Measurements from ENCODE around the gene FBXO48.
"Not testable (repeated sequence)": the region's sequence is repeated elsewhere in the genome, so short reads cannot be mapped to it uniquely, and the experiment has no call there.

The FBXO48 gene

DNA sequence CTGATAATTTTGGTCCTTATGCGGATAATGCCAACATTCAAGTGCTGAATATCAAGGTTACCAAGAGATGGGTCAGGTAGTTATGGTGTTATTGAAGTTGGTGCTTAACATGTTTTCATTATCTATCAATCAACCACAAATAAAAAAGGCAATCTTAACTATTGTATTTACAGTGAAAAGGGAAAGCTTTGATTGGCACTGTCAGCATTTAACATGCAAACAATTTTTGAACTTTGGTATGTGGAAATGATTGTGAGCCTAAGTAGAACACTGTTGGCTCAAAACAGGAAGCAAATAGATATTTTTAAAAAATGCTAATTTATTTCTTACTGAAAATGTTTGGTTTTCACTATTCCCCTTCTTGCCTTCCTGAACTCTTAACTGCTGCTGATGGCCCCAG lies 22.2 kb upstream of the FBXO48 start:
- H3K9me3 ChIP-seq (ENCODE audit: control insufficient read depth, low read depth, low read length) = no peaks in the 10 kb centered on the region
- no peaks in the 10 kb centered on the region for H3K36me3 ChIP-seq (ENCODE audit: control insufficient read depth, low read depth, low read length)
- no peak overlapping the region for H3K9ac ChIP-seq (ENCODE audit: low read length)
- no peak overlapping the region for H3K27ac ChIP-seq (ENCODE audit: low read length)
- H3K4me3 ChIP-seq (ENCODE audit: low read length) = no peak overlapping the region
- no peaks in the 10 kb centered on the region for H3K4me1 ChIP-seq (ENCODE audit: control insufficient read depth, low read depth, low read length)
- H3K27me3 ChIP-seq (ENCODE audit: control insufficient read depth, insufficient read depth, low read length) = no peaks in the 10 kb centered on the region

DNA sequence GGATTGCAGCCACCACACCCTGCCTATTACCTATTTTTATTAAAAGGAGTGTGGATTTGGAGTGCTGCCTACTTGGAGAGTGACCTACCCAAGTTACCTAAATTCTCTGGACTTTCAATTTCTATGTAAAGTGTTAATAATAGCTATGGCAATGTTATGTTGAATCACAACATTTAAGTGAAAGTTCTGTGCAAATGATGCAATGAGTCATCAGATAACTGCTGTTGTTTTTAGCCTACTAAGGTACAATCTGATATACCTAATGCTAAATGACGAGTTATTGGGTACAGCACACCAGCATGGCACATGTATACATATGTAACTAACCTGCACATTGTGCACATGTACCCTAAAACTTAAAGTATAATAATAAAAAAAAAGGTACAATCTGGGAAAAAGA lies 21.5 kb upstream of the FBXO48 start:
- not testable (repeated sequence) for H3K27me3 ChIP-seq (ENCODE audit: control insufficient read depth, insufficient read depth, low read length); H3K9me3 ChIP-seq (ENCODE audit: control insufficient read depth, low read depth, low read length); H3K9ac ChIP-seq (ENCODE audit: low read length); H3K36me3 ChIP-seq (ENCODE audit: control insufficient read depth, low read depth, low read length); H3K4me1 ChIP-seq (ENCODE audit: control insufficient read depth, low read depth, low read length); H3K27ac ChIP-seq (ENCODE audit: low read length); H3K4me3 ChIP-seq (ENCODE audit: low read length)

DNA sequence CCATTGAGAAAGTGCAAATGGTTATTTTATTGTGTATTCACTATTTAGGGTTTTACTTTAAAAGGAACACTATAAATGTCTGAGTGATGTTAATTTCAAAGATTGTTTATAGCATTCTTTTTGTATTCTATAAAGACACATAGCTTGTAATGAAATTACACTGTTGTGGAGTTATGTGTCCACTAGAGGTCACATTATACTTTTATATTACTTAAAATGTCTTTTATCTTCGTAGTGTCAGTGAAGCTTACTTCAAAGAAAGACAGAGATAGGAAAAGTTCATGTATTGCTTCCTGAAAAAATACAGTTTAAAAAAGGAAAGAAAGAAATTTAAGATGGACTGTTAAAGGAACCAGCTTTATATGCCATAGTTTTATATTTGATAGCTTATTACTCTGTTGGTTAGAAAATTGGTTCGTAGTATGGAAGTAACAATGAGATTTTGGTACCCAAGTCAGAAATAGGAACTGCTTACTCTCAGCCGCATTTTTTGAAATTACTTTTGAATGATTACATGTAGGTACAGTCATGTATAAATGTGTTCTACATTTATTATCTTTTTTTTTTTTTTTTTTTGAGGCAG lies 20.8 kb upstream of the FBXO48 start:
- Histone ChIP-seq H3K4me1 (ENCODE audit: control insufficient read depth, low read depth, low read length) (no peaks in the 10 kb centered on the region), H3K9ac (ENCODE audit: low read length) (no peak overlapping the region), H3K4me3 (ENCODE audit: low read length) (no peak overlapping the region), H3K27me3 (ENCODE audit: control insufficient read depth, insufficient read depth, low read length) (no peaks in the 10 kb centered on the region), H3K36me3 (ENCODE audit: control insufficient read depth, low read depth, low read length) (no peaks in the 10 kb centered on the region), H3K9me3 (ENCODE audit: control insufficient read depth, low read depth, low read length) (no peaks in the 10 kb centered on the region), H3K27ac (ENCODE audit: low read length) (no peak overlapping the region)

DNA sequence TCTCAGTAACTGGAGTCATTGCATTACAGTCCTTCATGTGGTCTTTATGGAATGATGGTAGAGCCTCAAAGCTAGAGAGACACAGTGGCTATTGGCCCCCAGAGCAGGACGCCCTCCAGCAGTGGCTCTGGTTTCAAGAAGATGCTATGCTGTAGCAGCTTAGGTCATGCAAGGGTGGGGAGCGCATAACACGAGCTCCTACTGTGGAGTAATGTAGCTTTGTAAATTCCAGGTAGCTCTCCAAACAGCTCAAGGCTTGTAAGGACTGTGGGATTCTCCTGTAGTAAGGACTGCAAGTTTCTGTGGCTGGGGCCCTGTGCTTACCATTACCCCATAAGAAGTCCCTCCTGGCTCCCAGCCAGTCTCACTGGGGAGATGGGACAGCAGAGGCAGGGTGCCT lies 15.9 kb upstream of the FBXO48 start:
- H3K27me3 ChIP-seq (ENCODE audit: control insufficient read depth, insufficient read depth, low read length) = no peaks in the 10 kb centered on the region
- H3K9me3 ChIP-seq (ENCODE audit: control insufficient read depth, low read depth, low read length) = no peaks in the 10 kb centered on the region
- H3K4me3 ChIP-seq (ENCODE audit: low read length) = no peak overlapping the region
- no peak overlapping the region for H3K27ac ChIP-seq (ENCODE audit: low read length)
- H3K4me1 ChIP-seq (ENCODE audit: control insufficient read depth, low read depth, low read length) = no peaks in the 10 kb centered on the region
- H3K36me3 ChIP-seq (ENCODE audit: control insufficient read depth, low read depth, low read length) = no peaks in the 10 kb centered on the region
- H3K9ac ChIP-seq (ENCODE audit: low read length) = no peak overlapping the region

DNA sequence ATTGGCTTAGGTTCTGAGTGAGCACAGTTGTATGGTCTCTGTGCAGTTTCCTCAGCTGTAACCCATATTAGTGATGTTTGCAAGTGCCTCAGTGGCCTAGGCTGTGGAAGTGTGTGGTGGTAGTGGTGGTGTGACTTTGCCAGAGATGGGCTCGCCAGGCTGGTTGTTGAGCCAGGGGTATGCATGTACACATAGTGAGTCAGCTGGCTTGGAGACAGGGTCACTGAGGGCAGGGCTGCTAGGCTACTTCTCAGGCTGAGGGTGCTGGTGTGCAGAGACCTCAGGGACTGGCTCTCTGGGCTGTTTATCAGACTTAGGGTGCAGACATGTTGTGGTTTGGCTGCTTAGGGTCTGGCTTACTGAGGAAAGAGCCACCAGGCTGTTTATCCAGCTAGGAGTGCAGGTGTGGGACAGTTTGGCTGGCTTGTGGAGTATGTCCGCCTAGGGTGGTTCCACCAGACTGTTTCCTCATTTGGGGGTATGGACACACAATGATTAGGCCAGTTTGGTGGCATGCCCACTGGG lies 15.3 kb upstream of the FBXO48 start:
- no peaks in the 10 kb centered on the region for H3K4me1 ChIP-seq (ENCODE audit: control insufficient read depth, low read depth, low read length)
- no peaks in the 10 kb centered on the region for H3K27me3 ChIP-seq (ENCODE audit: control insufficient read depth, insufficient read depth, low read length)
- H3K9me3 ChIP-seq (ENCODE audit: control insufficient read depth, low read depth, low read length) = no peaks in the 10 kb centered on the region
- no peak overlapping the region for H3K9ac ChIP-seq (ENCODE audit: low read length)
- H3K27ac ChIP-seq (ENCODE audit: low read length) = no peak overlapping the region
- no peak overlapping the region for H3K4me3 ChIP-seq (ENCODE audit: low read length)
- H3K36me3 ChIP-seq (ENCODE audit: control insufficient read depth, low read depth, low read length) = no peaks in the 10 kb centered on the region

DNA sequence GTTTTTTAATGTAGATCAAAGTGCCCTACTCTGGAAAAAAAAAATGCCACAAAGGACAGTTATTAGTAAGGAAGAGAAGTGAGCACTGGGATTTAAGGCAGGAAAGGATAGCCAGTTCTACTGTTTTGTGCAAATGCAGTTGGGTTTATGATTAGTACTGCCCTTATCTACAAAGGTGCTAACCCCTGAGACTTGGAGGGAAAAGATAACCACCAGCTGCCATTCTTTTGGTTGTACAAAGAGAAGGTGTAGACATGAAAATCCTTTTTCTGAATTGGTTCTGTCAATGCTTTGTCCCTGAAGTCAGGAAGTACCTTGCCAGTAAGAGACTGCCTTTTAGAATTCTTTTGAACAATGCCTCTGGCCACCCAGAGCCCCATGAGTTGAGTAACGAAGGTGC lies 11.6 kb upstream of the FBXO48 start:
- Histone ChIP-seq H3K4me1 (ENCODE audit: control insufficient read depth, low read depth, low read length) (no peaks in the 10 kb centered on the region), H3K36me3 (ENCODE audit: control insufficient read depth, low read depth, low read length) (no peaks in the 10 kb centered on the region), H3K27me3 (ENCODE audit: control insufficient read depth, insufficient read depth, low read length) (no peaks in the 10 kb centered on the region), H3K27ac (ENCODE audit: low read length) (no peak overlapping the region), H3K4me3 (ENCODE audit: low read length) (no peak overlapping the region), H3K9me3 (ENCODE audit: control insufficient read depth, low read depth, low read length) (no peaks in the 10 kb centered on the region), H3K9ac (ENCODE audit: low read length) (no peak overlapping the region)

DNA sequence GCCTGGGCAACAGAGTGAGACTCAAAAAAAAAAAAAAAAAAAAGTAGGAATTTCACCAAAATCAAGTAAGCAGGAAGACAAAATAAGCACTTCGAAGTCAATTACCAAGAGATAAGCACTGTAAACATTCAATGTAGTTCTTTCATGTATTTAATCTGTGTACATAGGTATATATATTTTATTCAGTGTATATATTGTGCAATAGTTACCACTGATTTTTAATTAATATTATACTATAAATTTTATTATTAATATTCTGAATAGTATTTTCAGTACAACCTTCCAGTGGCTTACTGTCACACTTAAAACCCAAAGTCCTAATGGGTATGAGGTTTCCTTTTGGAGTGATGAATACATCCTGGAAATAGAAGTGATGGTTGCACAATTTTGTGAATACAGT lies 9.4 kb upstream of the FBXO48 start:
- Histone ChIP-seq H3K27ac (ENCODE audit: low read length) (no peak overlapping the region), H3K4me3 (ENCODE audit: low read length) (no peak overlapping the region), H3K9me3 (ENCODE audit: control insufficient read depth, low read depth, low read length) (no peaks in the 10 kb centered on the region), H3K27me3 (ENCODE audit: control insufficient read depth, insufficient read depth, low read length) (no peaks in the 10 kb centered on the region), H3K9ac (ENCODE audit: low read length) (no peak overlapping the region), H3K4me1 (ENCODE audit: control insufficient read depth, low read depth, low read length) (no peaks in the 10 kb centered on the region), H3K36me3 (ENCODE audit: control insufficient read depth, low read depth, low read length) (no peaks in the 10 kb centered on the region)

DNA sequence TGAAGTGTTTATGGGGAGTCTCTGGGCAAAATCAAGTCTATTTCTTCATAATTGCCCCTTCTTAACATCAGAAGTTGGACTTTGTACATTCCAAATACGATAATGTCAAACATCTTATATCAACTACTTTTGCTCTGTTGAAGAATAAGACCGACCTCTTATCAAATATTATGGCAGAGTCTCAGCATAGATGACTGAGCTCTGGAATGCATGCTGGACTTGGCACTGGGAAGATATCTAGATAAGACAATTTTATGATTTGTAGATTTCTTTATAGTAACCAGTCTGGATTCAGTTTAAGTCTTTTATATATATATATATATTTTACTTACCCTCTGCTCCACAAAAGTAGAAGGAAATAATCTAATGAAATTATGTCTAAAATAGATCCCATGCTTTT lies 8.5 kb upstream of the FBXO48 start:
- Histone ChIP-seq H3K4me1 (ENCODE audit: control insufficient read depth, low read depth, low read length) (no peaks in the 10 kb centered on the region), H3K27me3 (ENCODE audit: control insufficient read depth, insufficient read depth, low read length) (no peaks in the 10 kb centered on the region), H3K36me3 (ENCODE audit: control insufficient read depth, low read depth, low read length) (no peaks in the 10 kb centered on the region), H3K9me3 (ENCODE audit: control insufficient read depth, low read depth, low read length) (no peaks in the 10 kb centered on the region), H3K9ac (ENCODE audit: low read length) (no peak overlapping the region), H3K4me3 (ENCODE audit: low read length) (no peak overlapping the region), H3K27ac (ENCODE audit: low read length) (no peak overlapping the region)

DNA sequence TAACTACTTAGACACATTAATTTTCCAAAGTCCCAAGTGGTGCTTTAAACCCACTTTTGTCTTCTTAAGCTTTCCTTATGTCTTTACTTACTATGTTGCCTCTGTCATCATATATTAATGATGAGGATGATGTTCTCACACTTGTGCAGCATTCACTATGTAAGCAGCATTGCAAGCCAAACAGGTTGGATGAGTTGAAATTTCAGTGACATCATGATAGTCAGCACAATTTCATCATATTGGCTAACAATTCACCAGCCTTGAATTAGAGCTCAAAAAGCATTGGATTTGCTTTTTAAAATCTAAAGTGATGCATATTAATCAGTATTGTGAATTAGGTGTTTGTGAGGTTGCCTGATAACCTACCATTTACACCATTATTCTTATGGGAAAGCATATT lies 8.0 kb upstream of the FBXO48 start:
- Histone ChIP-seq H3K27ac (ENCODE audit: low read length) (no peak overlapping the region), H3K9me3 (ENCODE audit: control insufficient read depth, low read depth, low read length) (no peaks in the 10 kb centered on the region), H3K36me3 (ENCODE audit: control insufficient read depth, low read depth, low read length) (no peaks in the 10 kb centered on the region), H3K4me3 (ENCODE audit: low read length) (no peak overlapping the region), H3K9ac (ENCODE audit: low read length) (no peak overlapping the region), H3K27me3 (ENCODE audit: control insufficient read depth, insufficient read depth, low read length) (no peaks in the 10 kb centered on the region), H3K4me1 (ENCODE audit: control insufficient read depth, low read depth, low read length) (no peaks in the 10 kb centered on the region)

DNA sequence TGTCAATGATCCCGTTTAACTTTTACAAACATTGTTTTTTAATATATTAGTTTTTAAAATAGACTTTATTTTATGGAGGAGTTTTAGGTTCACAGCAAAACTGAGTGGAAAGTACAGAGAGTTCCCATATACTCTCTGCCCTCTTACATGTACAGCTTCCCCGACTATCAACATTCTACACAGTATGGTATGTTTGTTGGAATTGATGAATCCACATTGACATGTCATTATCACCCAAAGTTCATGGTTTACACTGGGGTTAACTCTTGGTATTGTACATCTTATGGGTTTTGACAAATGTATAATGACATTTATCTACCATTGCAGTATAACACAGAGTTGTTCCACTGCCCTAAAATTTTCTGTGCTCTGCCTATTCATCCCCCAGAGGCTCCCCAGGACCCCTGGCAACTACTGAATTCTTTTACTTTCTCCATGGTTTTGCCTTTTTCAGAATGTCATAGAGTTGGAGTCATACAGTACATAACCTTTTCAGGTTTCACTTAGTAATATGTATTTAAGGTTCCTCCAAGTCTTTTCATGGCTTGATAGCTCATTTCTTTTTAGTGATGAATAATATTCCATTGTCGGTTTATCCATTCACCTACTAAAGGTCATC lies 5.8 kb upstream of the FBXO48 start:
- H3K27ac ChIP-seq (ENCODE audit: low read length) = no peak overlapping the region
- no peaks in the 10 kb centered on the region for H3K9me3 ChIP-seq (ENCODE audit: control insufficient read depth, low read depth, low read length)
- no peaks in the 10 kb centered on the region for H3K36me3 ChIP-seq (ENCODE audit: control insufficient read depth, low read depth, low read length)
- H3K9ac ChIP-seq (ENCODE audit: low read length) = no peak overlapping the region
- H3K4me1 ChIP-seq (ENCODE audit: control insufficient read depth, low read depth, low read length) = peaks cover 6% of the 10 kb centered on the region
- no peaks in the 10 kb centered on the region for H3K27me3 ChIP-seq (ENCODE audit: control insufficient read depth, insufficient read depth, low read length)
- H3K4me3 ChIP-seq (ENCODE audit: low read length) = no peak overlapping the region

DNA sequence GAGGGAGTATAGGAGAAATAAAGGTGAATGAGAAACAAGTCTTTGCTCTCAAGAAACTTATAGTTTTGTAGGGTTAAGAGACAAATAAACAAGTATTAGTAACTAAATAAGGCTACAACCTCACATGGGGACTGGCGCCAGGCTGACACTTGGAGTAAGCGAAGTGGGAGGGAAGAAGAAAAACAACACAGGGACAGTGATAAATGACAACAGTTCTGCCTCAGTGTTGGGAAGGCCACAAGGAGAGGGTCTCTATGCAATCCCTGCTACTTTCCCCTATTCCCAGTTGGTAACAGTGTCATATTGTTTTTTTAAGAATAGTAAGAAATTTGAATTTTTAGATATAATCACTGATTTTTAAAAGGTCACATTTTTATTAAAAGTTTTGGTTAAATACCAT lies 4.3 kb upstream of the FBXO48 start:
- no peak overlapping the region for H3K27ac ChIP-seq (ENCODE audit: low read length)

DNA sequence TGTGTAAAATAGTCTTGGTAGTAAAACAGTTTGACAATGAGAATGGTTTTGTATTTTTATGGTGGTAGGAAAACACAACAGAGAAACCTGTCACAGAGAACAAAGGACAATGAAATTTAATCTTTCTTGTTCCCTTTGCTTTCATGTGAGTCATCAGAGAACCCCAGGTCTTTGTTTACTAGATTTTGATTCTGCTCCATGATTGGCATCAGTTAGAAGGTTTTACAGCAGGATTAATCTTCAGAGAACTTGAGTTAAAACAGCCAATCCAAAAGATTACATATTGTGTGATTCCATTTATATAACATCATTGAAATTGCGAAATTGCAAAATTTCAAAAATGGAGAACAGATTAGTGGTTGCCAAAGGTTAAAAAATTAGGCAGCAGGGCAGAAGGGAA lies 2.8 kb upstream of the FBXO48 start:
- Histone ChIP-seq H3K4me3 (ENCODE audit: low read length) (no peak overlapping the region), H3K9me3 (ENCODE audit: control insufficient read depth, low read depth, low read length) (no peaks in the 10 kb centered on the region), H3K27me3 (ENCODE audit: control insufficient read depth, insufficient read depth, low read length) (no peaks in the 10 kb centered on the region), H3K27ac (ENCODE audit: low read length) (no peak overlapping the region), H3K4me1 (ENCODE audit: control insufficient read depth, low read depth, low read length) (peaks cover 6% of the 10 kb centered on the region), H3K9ac (ENCODE audit: low read length) (no peak overlapping the region), H3K36me3 (ENCODE audit: control insufficient read depth, low read depth, low read length) (no peaks in the 10 kb centered on the region)

More for the DNA sequence above, 4.3 kb upstream of the FBXO48 start:
- Histone ChIP-seq H3K9ac (ENCODE audit: low read length) (no peak overlapping the region), H3K36me3 (ENCODE audit: control insufficient read depth, low read depth, low read length) (no peaks in the 10 kb centered on the region), H3K4me3 (ENCODE audit: low read length) (no peak overlapping the region), H3K9me3 (ENCODE audit: control insufficient read depth, low read depth, low read length) (no peaks in the 10 kb centered on the region), H3K4me1 (ENCODE audit: control insufficient read depth, low read depth, low read length) (peaks cover 6% of the 10 kb centered on the region), H3K27me3 (ENCODE audit: control insufficient read depth, insufficient read depth, low read length) (no peaks in the 10 kb centered on the region)
